SK-N-SH (cell line): ENCODE measurements around the gene ACTC1. TPM values are rescaled to one million over a fixed set of nuclear protein-coding genes. Genes with fewer than 3 reads are reported as not detected.

Source experiments
- CTCF ChIA-PET: fragments of 300-600, 350-600 bp; formaldehyde crosslinking; extraction: SDS; loops from one replicate; lab custom pipeline; 2021; lab: Yijun Ruan, JAX
- POLR2A ChIA-PET: fragments of 350-600 bp; sonication (Branson Sonifier 250); formaldehyde crosslinking; extraction: SDS; loops from one replicate; lab custom pipeline; 2020; ENCODE audit warnings: antibody characterized with exemption, inconsistent platforms; lab: Yijun Ruan, JAX
- DNase-seq: peaks from one replicate; pipeline ENCODE4 v3.0.0; 2012
- H2AFZ ChIP-seq: fragments of 200-600 bp; sonication (generic); 2 replicates; pipeline ENCODE4 v1.8.1; 2016; ENCODE audit warnings: antibody characterized with exemption, mild to moderate bottlenecking, low read depth
- H3F3A ChIP-seq: fragments of 200-600 bp; sonication (generic); replicated peaks from 2 replicates; pipeline ENCODE3; 2016; ENCODE audit warnings: antibody characterized with exemption, mild to moderate bottlenecking; ENCODE audit not compliant: insufficient read depth
- H3K27ac ChIP-seq, 2 experiments: fragments of 200-500 bp in 1 of 2; fragments of 200-600 bp in 1 of 2; sonication (Bioruptor generic) in 1 of 2; sonication (generic), shearing (Covaris generic) in 1 of 2; 2 replicates each; pipeline versions ENCODE4 v1.5.1 to v1.6.1; 2014 to 2016; ENCODE audit warnings: low read depth in 2 of 2, inconsistent platforms in 1 of 2, low read length in 1 of 2, mild to moderate bottlenecking in 1 of 2, mixed read lengths in 1 of 2
- H3K27me3 ChIP-seq: fragments of 200-600 bp; sonication (generic), shearing (Covaris generic); 2 replicates; pipeline ENCODE4 v1.6.1; 2016; ENCODE audit warnings: mixed run types; ENCODE audit not compliant: insufficient read depth
- H3K36me3 ChIP-seq, 2 experiments: fragments of 200-500 bp in 1 of 2; fragments of 200-600 bp in 1 of 2; sonication (Bioruptor generic) in 1 of 2; sonication (generic) in 1 of 2; replicated peaks in 1 of 2; 2 replicates each; pipeline versions ENCODE3 to v1.5.1; 2014 to 2016; ENCODE audit warnings: low read length in 1 of 2, mild to moderate bottlenecking in 1 of 2; ENCODE audit not compliant: insufficient read depth in 2 of 2, control insufficient read depth in 1 of 2
- H3K4me1 ChIP-seq, 2 experiments: fragments of 200-500 bp in 1 of 2; fragments of 200-600 bp in 1 of 2; sonication (Bioruptor generic) in 1 of 2; sonication (generic), shearing (Covaris generic) in 1 of 2; 2 replicates each; pipeline versions ENCODE4 v1.5.1 to v1.6.1; 2014 to 2016; ENCODE audit warnings: low read depth in 1 of 2, low read length in 1 of 2, mixed run types in 1 of 2; ENCODE audit not compliant: insufficient read depth in 2 of 2, control insufficient read depth in 1 of 2
- H3K4me2 ChIP-seq: fragments of 200-600 bp; sonication (generic), shearing (Covaris generic); 2 replicates; pipeline ENCODE4 v1.6.1; 2017; ENCODE audit warnings: mixed run types
- H3K4me3 ChIP-seq, 2 experiments: fragments of 200-500 bp in 1 of 2; fragments of 200-600 bp in 1 of 2; sonication (Bioruptor generic) in 1 of 2; sonication (generic), shearing (Covaris generic) in 1 of 2; 2 replicates each; pipeline versions ENCODE4 v1.5.1 to v1.8.1; 2014 to 2016; ENCODE audit warnings: low read depth in 2 of 2, inconsistent platforms in 1 of 2, low read length in 1 of 2, mild to moderate bottlenecking in 1 of 2, mixed read lengths in 1 of 2, moderate library complexity in 1 of 2
- H3K79me2 ChIP-seq: fragments of 200-600 bp; sonication (generic); 2 replicates; pipeline ENCODE4 v1.8.1; 2017; ENCODE audit warnings: mild to moderate bottlenecking; ENCODE audit not compliant: insufficient read depth
- H3K9ac ChIP-seq: fragments of 200-600 bp; sonication (generic); 2 replicates; pipeline ENCODE4 v1.6.1; 2017; ENCODE audit warnings: mixed run types
- H3K9me2 ChIP-seq: fragments of 200-600 bp; sonication (generic); 2 replicates; pipeline ENCODE4 v1.6.1; 2017; ENCODE audit warnings: mixed run types
- H3K9me3 ChIP-seq: fragments of 200-600 bp; sonication (generic); 2 replicates; pipeline ENCODE4 v1.6.1; 2017; ENCODE audit warnings: mixed run types, mild to moderate bottlenecking, moderate library complexity
- H4K20me1 ChIP-seq: fragments of 200-600 bp; sonication (generic); 2 replicates; pipeline ENCODE4 v1.6.1; 2017; ENCODE audit warnings: mild to moderate bottlenecking, mixed run types; ENCODE audit not compliant: insufficient read depth
- CTCF ChIP-seq: fragments of 200-600 bp; sonication (generic); IDR thresholded peaks from 2 replicates; pipeline ENCODE4 v1.6.1; 2017; ENCODE audit warnings: antibody characterized with exemption, mild to moderate bottlenecking, moderate library complexity
- ELF1 ChIP-seq: IDR thresholded peaks from 2 replicates; pipeline ENCODE4 v1.4.0; 2012
- FOXJ3 ChIP-seq: sonication (generic); formaldehyde crosslinking; IDR thresholded peaks from 2 replicates; pipeline ENCODE4 v1.5.1; 2020; ENCODE audit warnings: mild to moderate bottlenecking, missing genetic modification reagents
- MAX ChIP-seq: IDR thresholded peaks from 2 replicates; pipeline ENCODE4 v1.4.0; 2012; ENCODE audit warnings: low read depth
- MEF2A ChIP-seq: IDR thresholded peaks from 2 replicates; pipeline ENCODE4 v1.4.0; 2012; ENCODE audit warnings: low read depth, borderline replicate concordance
- MXI1 ChIP-seq: IDR thresholded peaks from 2 replicates; pipeline ENCODE4 v1.6.1; 2012; ENCODE audit warnings: mild to moderate bottlenecking, low read depth, low read length, improper control_type of control experiment
- REST ChIP-seq: IDR thresholded peaks from 2 replicates; pipeline ENCODE4 v1.6.1; 2012; ENCODE audit warnings: mild to moderate bottlenecking, low read depth, low read length, moderate library complexity
- SMC3 ChIP-seq: IDR thresholded peaks from 2 replicates; pipeline ENCODE4 v1.6.1; 2012; ENCODE audit warnings: low read depth, low read length, improper control_type of control experiment
- TEAD4 ChIP-seq: IDR thresholded peaks from 2 replicates; pipeline ENCODE4 v1.4.0; 2012; ENCODE audit warnings: mild to moderate bottlenecking, borderline replicate concordance; ENCODE audit not compliant: insufficient read depth
- WGBS: methylation state at CpG from one replicate; pipeline ENCODE4 v1.1.6; 2017; ENCODE audit warnings: low lambda C conversion rate; 5-methylcytosine and 5-hydroxymethylcytosine counted together
- polyA plus RNA-seq, 3 experiments: library from polyadenylated mRNA; depleted of rRNA; stranded (reverse); fragments of >200 nt; gene quantifications; 2 replicates each; pipeline ENCODE4 v1.2.3, GENCODE V29; 2012

ACTC1 gene
- polyA plus RNA-seq, 1 of the 3 experiments (the other 2 are of a cell fraction) = not detected

GRCh38 chr15:34759992-34760391 lies 35.4 kb downstream of the ACTC1 start:
- DNase-seq = no peak
- Histone ChIP-seq H3F3A (no peaks in the 10 kb centered on the region), H3K4me3 (no peak overlapping the region), H4K20me1 (no peaks in the 10 kb centered on the region), H3K4me1 (peaks cover 0 to 8% of the 10 kb centered on the region in 2 experiments; a peak in 2 of 4 replicates), H3K9ac (no peak overlapping the region), H3K9me3 (no peaks in the 10 kb centered on the region), H3K27me3 (peaks cover 17% of the 10 kb centered on the region), H3K27ac (no peak overlapping the region), H3K36me3 (no peaks in the 10 kb centered on the region), H3K4me2 (no peak overlapping the region), H3K79me2 (no peaks in the 10 kb centered on the region), H3K9me2 (no peaks in the 10 kb centered on the region), H2AFZ (no peak overlapping the region)
- ChIA-PET POLR2A (no interaction called here), CTCF (interaction anchor here (0.9 to 1.0 kb wide), 2 partner anchors 31 to 39 kb away, joined by 3 read pairs; no protein-coding TSS in a partner anchor)
- TF ChIP-seq MEF2A (no peak), ELF1 (no peak), TEAD4 (no peak), CTCF (no peak), SMC3 (no peak), FOXJ3 (CRISPR knock-in tag) (no peak), MXI1 (no peak)
- WGBS = 10% methylated on average over 2 of the region's 2 CpGs

- no peak overlapping the region for H3K9ac ChIP-seq
- peak; percentile 56; the same call in 1 of the 2 replicates for TF ChIP-seq REST
- TF ChIP-seq MAX = no peak
- no peak overlapping the region for H3K27ac ChIP-seq
- no peaks in the 10 kb centered on the region for H3K9me3 ChIP-seq
- H3K4me1 ChIP-seq = peaks cover 0 to 8% of the 10 kb centered on the region in 2 experiments; a peak in 2 of 4 replicates
- H3K4me3 ChIP-seq = no peak overlapping the region
- POLR2A ChIA-PET = no interaction called here
- no peaks in the 10 kb centered on the region for H4K20me1 ChIP-seq
- H2AFZ ChIP-seq = no peak overlapping the region
- H3K27me3 ChIP-seq = peaks cover 23% of the 10 kb centered on the region
- CTCF ChIA-PET = interaction anchor here (0.9 kb wide), 1 partner anchor 39 kb away, joined by 3 read pairs; no protein-coding TSS in a partner anchor
- no peak overlapping the region for H3K4me2 ChIP-seq
- no peaks in the 10 kb centered on the region for H3K36me3 ChIP-seq
- DNase-seq = no peak
- no peaks in the 10 kb centered on the region for H3F3A ChIP-seq
- H3K9me2 ChIP-seq = no peaks in the 10 kb centered on the region
- H3K79me2 ChIP-seq = no peaks in the 10 kb centered on the region
- WGBS = 43% methylated on average over 3 of the region's 3 CpGs
Observed at GRCh38 chr15:34759347-34759746, 36.0 kb downstream of the ACTC1 start.
